WERI-Rb-1 (cell line): Measurements from ENCODE around the gene LRRC36.

ENCODE experiments used
- DNase-seq: peaks from one replicate; pipeline ENCODE4 v3.0.0-alpha.2; 2020
- H3K27ac ChIP-seq: fragments of 250-450 bp; sonication (Bioruptor Pico); 2 replicates; pipeline ENCODE4 v1.5.1; 2020; ENCODE audit warnings: mild to moderate bottlenecking, moderate library complexity
- H3K27me3 ChIP-seq: fragments of 250-450 bp; sonication (Bioruptor Pico); 2 replicates; pipeline ENCODE4 v1.5.1; 2021; ENCODE audit warnings: mild to moderate bottlenecking, low read depth, moderate library complexity; ENCODE audit not compliant: insufficient read depth, severe bottlenecking
- H3K36me3 ChIP-seq: fragments of 250-450 bp; sonication (Bioruptor Pico); 2 replicates; pipeline ENCODE4 v1.5.1; 2020; ENCODE audit warnings: mild to moderate bottlenecking, moderate library complexity
- H3K4me3 ChIP-seq: 2 replicates; pipeline ENCODE4 v1.5.1; 2011; ENCODE audit warnings: low read depth, mild to moderate bottlenecking, control low read depth, low read length
- H3K9me3 ChIP-seq: fragments of 250-450 bp; sonication (Bioruptor Pico); 2 replicates; pipeline ENCODE4 v1.5.1; 2021; ENCODE audit warnings: mild to moderate bottlenecking, moderate library complexity; ENCODE audit not compliant: severe bottlenecking
- CTCF ChIP-seq: IDR thresholded peaks from 2 replicates; pipeline ENCODE4 v1.5.1; 2011; ENCODE audit warnings: low read depth, mild to moderate bottlenecking, control low read depth, inconsistent platforms, low read length

LRRC36 gene

GRCh38 chr16:67393111-67393787, 66.6 kb downstream of the LRRC36 start, which contains the start of gene TPPP3:
Gene TPPP3 (minus strand): TSS chr16:67393498. CDS start chr16:67391111, 2,387 bp downstream.
- DNase-seq = peak; percentile 96
- no peaks in the 10 kb centered on the region for H3K27me3 ChIP-seq
- peak within 1 kb of the TSS; percentile 41 for H3K4me3 ChIP-seq
- no peaks in the 10 kb centered on the region for H3K9me3 ChIP-seq
- H3K36me3 ChIP-seq = no peaks in the 10 kb centered on the region
- H3K27ac ChIP-seq = peak within 1 kb of the TSS; percentile 66
- TF ChIP-seq CTCF = peak; percentile 81

- Histone ChIP-seq H3K9me3 (no peaks in the 10 kb centered on the region), H3K27ac (peak overlapping the region; percentile 66), H3K27me3 (no peaks in the 10 kb centered on the region), H3K36me3 (no peaks in the 10 kb centered on the region), H3K4me3 (peak overlapping the region; percentile 41)
- DNase-seq = no peak
- TF ChIP-seq CTCF = no peak
Measured at GRCh38 chr16:67393788-67394154, 67.2 kb downstream of the LRRC36 start.

GRCh38 chr16:67394155-67395104, 67.8 kb downstream of the LRRC36 start:
- Histone ChIP-seq H3K27me3 (no peaks in the 10 kb centered on the region), H3K4me3 (no peak overlapping the region)
- DNase-seq = no peak

GRCh38 chr16:67395105-67395457, 68.5 kb downstream of the LRRC36 start:
- H3K27me3 ChIP-seq = no peaks in the 10 kb centered on the region
- DNase-seq = no peak
- H3K36me3 ChIP-seq = no peaks in the 10 kb centered on the region
- TF ChIP-seq CTCF = no peak
- H3K9me3 ChIP-seq = no peaks in the 10 kb centered on the region
- H3K4me3 ChIP-seq = no peak overlapping the region
- peak overlapping the region; percentile 90 for H3K27ac ChIP-seq

More at GRCh38 chr16:67394155-67395104, 67.8 kb downstream of the LRRC36 start:
- no peak for TF ChIP-seq CTCF
- peak overlapping the region; percentile 90 for H3K27ac ChIP-seq
- H3K9me3 ChIP-seq = no peaks in the 10 kb centered on the region
- H3K36me3 ChIP-seq = no peaks in the 10 kb centered on the region

GRCh38 chr16:67395458-67396158, 69.0 kb downstream of the LRRC36 start:
- Histone ChIP-seq H3K27me3 (no peaks in the 10 kb centered on the region), H3K27ac (peak overlapping the region; percentile 90), H3K9me3 (no peaks in the 10 kb centered on the region), H3K36me3 (no peaks in the 10 kb centered on the region), H3K4me3 (peak overlapping the region; percentile 13)
- no peak for TF ChIP-seq CTCF
- peak; percentile 58 for DNase-seq
